HepG2 (cell line): ENCODE data around the gene ERCC2. TPM values are rescaled to one million over a fixed set of nuclear protein-coding genes. Genes with fewer than 3 reads are reported as not detected.

ENCODE experiments used
- ATAC-seq: fragments of 200-7000 bp; cut with Tn5 transposase; 3 replicates; pipeline ENCODE4 v1.9.1; 2020; ENCODE audit warnings: mild to moderate bottlenecking, moderate library complexity
- BruUV-seq: library from RNA; stranded (reverse); fragments of 400-500 nt; replicated peaks from 2 replicates; lab custom pipeline; 2021; lab: Mats Ljungman, UMichigan
- CTCF ChIA-PET: fragments of 300-600 bp; formaldehyde crosslinking; extraction: SDS; loops from one replicate; lab custom pipeline; 2021; ENCODE audit warnings: low total read pairs, inconsistent platforms, low intra/inter-chr PET ratio; lab: Yijun Ruan, JAX
- POLR2A ChIA-PET: fragments of 350-600 bp; sonication (Branson Sonifier 250); formaldehyde crosslinking; loops from one replicate; lab custom pipeline; 2020; ENCODE audit warnings: antibody characterized with exemption, inconsistent platforms; lab: Yijun Ruan, JAX
- DNase-seq: peaks from one replicate; pipeline ENCODE4 v3.0.0-alpha.2; 2015; ENCODE audit warnings: low spot score
- FAIRE-seq: peaks from 3 replicates; lab custom pipeline; 2011; peaks lifted over from hg19 to GRCh38; lab: Jason Lieb, UNC
- H2AFZ ChIP-seq: one replicate; pipeline ENCODE4 v1.6.1; 2011; ENCODE audit warnings: low read length, inconsistent platforms
- H3K27ac ChIP-seq: fragments of 300-600 bp; 3 replicates; pipeline ENCODE4 v1.8.0; 2011; ENCODE audit warnings: mixed run types, mild to moderate bottlenecking, mixed read lengths, low read length, inconsistent platforms; ENCODE audit not compliant: insufficient read depth; ENCODE audit errors: extremely low read length
- H3K27me3 ChIP-seq, 2 experiments: fragments of 200-600 bp in 1 of 2; 2 replicates in 1 of 2; 3 replicates in 1 of 2; pipeline versions ENCODE4 v1.6.0 to v1.8.0; 2011; ENCODE audit warnings: low read length in 2 of 2, mild to moderate bottlenecking in 2 of 2, moderate library complexity in 2 of 2, inconsistent platforms in 1 of 2; ENCODE audit not compliant: insufficient read depth in 2 of 2, control insufficient read depth in 1 of 2
- H3K36me3 ChIP-seq, 2 experiments: fragments of 200-600 bp in 1 of 2; replicated peaks in 1 of 2; 2 replicates in 1 of 2; 3 replicates in 1 of 2; pipeline versions ENCODE4 v1.5.1 to v1.8.0; 2011; ENCODE audit warnings: low read length in 2 of 2, inconsistent platforms in 1 of 2; ENCODE audit not compliant: insufficient read depth in 2 of 2, control insufficient read depth in 1 of 2
- H3K4me1 ChIP-seq: 2 replicates; pipeline ENCODE4 v1.5.1; 2012; ENCODE audit warnings: low read length, inconsistent platforms; ENCODE audit not compliant: insufficient read depth
- H3K4me2 ChIP-seq: 2 replicates; pipeline ENCODE4 v1.6.0; 2011; ENCODE audit warnings: low read depth, low read length, inconsistent platforms
- H3K4me3 ChIP-seq, 3 experiments: fragments of 200-600 bp in 1 of 3; sonication (generic), shearing (Covaris generic) in 1 of 3; replicated peaks in 1 of 3; 2 replicates each; pipeline ENCODE4 v1.5.1; 2011 to 2016; ENCODE audit warnings: low read length in 3 of 3, inconsistent platforms in 2 of 3, low read depth in 2 of 3, mild to moderate bottlenecking in 2 of 3, control low read depth in 1 of 3, mixed read lengths in 1 of 3; ENCODE audit not compliant: insufficient read depth in 1 of 3
- H3K79me2 ChIP-seq: one replicate; pipeline ENCODE4 v1.6.1; 2011; ENCODE audit warnings: low read length, inconsistent platforms; ENCODE audit not compliant: insufficient read depth
- H3K9ac ChIP-seq: 2 replicates; pipeline ENCODE4 v1.6.0; 2011; ENCODE audit warnings: mild to moderate bottlenecking, low read depth, low read length, inconsistent platforms; ENCODE audit not compliant: insufficient read depth
- H3K9me3 ChIP-seq: 2 replicates; pipeline ENCODE4 v1.5.1; 2012; ENCODE audit warnings: mild to moderate bottlenecking, low read length
- H4K20me1 ChIP-seq: 2 replicates; pipeline ENCODE4 v1.6.0; 2011; ENCODE audit warnings: inconsistent platforms, mild to moderate bottlenecking, low read length, moderate library complexity; ENCODE audit not compliant: insufficient read depth
- AFF4 ChIP-seq: sonication (generic); formaldehyde crosslinking; IDR thresholded peaks from 2 replicates; pipeline ENCODE4 v1.4.0; 2020; ENCODE audit warnings: missing genetic modification reagents
- FOXA3 ChIP-seq: IDR thresholded peaks from 2 replicates; pipeline ENCODE4 v1.6.1; 2016; ENCODE audit warnings: missing genetic modification reagents, missing compliant biosample characterization
- NFRKB ChIP-seq: fragments of 450-650 bp; IDR thresholded peaks from 2 replicates; pipeline ENCODE4 v1.6.1; 2017
- POLR2A ChIP-seq, 2 experiments: IDR thresholded peaks; 2 replicates each; pipeline ENCODE4 v1.6.1; 2011; ENCODE audit warnings: low read depth in 2 of 2, low read length in 2 of 2, mild to moderate bottlenecking in 1 of 2, moderate library complexity in 1 of 2; ENCODE audit not compliant: insufficient read depth in 1 of 2
- SMAD3 ChIP-seq: sonication (generic); formaldehyde crosslinking; IDR thresholded peaks from 2 replicates; pipeline ENCODE4 v1.4.0; 2020; ENCODE audit warnings: missing genetic modification reagents
- SMARCC2 ChIP-seq: fragments of 450-650 bp; IDR thresholded peaks from 2 replicates; pipeline ENCODE4 v1.6.1; 2017; ENCODE audit warnings: antibody characterized with exemption, mild to moderate bottlenecking
- SP140L ChIP-seq: sonication (generic); formaldehyde crosslinking; IDR thresholded peaks from 2 replicates; pipeline ENCODE4 v1.4.0; 2020; ENCODE audit warnings: missing genetic modification reagents, borderline replicate concordance
- STAG1 ChIP-seq: sonication (generic); formaldehyde crosslinking; IDR thresholded peaks from 2 replicates; pipeline ENCODE4 v1.4.0; 2020; ENCODE audit warnings: missing genetic modification reagents
- TCF7 ChIP-seq: sonication (generic); IDR thresholded peaks from 2 replicates; pipeline ENCODE4 v1.6.1; 2016; ENCODE audit warnings: antibody characterized with exemption, low read depth
- ZBTB10 ChIP-seq: sonication (generic); formaldehyde crosslinking; IDR thresholded peaks from 2 replicates; pipeline ENCODE4 v1.4.0; 2020; ENCODE audit warnings: missing genetic modification reagents, borderline replicate concordance
- ZNF12 ChIP-seq: sonication (generic); formaldehyde crosslinking; IDR thresholded peaks from 2 replicates; pipeline ENCODE4 v1.5.0; 2020; ENCODE audit warnings: missing genetic modification reagents
- ZNF547 ChIP-seq: sonication (generic); formaldehyde crosslinking; IDR thresholded peaks from 2 replicates; pipeline ENCODE4 v1.5.1; 2020; ENCODE audit warnings: mild to moderate bottlenecking, missing genetic modification reagents
- ZNF574 ChIP-seq: sonication (generic); formaldehyde crosslinking; IDR thresholded peaks from 2 replicates; pipeline ENCODE4 v1.4.0; 2020; ENCODE audit warnings: missing genetic modification reagents
- ZSCAN29 ChIP-seq: sonication (generic); formaldehyde crosslinking; conservative IDR thresholded peaks from 2 replicates; pipeline ENCODE4 v1.4.0; 2020; ENCODE audit warnings: mild to moderate bottlenecking, missing genetic modification reagents
- WGBS: methylation state at CpG from one replicate; pipeline ENCODE4 v1.1.6; 2017; ENCODE audit warnings: low lambda C conversion rate; 5-methylcytosine and 5-hydroxymethylcytosine counted together
- in situ Hi-C: cut with HindIII; loops from 2 replicates; pipeline ENCODE4 v1.10.0; 2017; ENCODE audit warnings: low pct_unique_long_range_greater_than_20kb; ENCODE audit not compliant: extremely low pct_ligation_motif_present
- intact Hi-C: fragments of 100-400 bp; cut with micrococcal nuclease; formaldehyde crosslinking; loops from one replicate; pipeline ENCODE4 v1.10.0; 2022; ENCODE audit not compliant: unreplicated experiment
- polyA plus RNA-seq, 8 experiments: library from polyadenylated mRNA; depleted of rRNA in 3 of 8; stranded (reverse) in 7 of 8; unstranded in 1 of 8; fragments of >200 nt; fragmentation: Illumina TruSeq in 4 of 8; extraction: Trizol in 4 of 8; gene quantifications; 2 replicates each; pipeline versions ENCODE4 v1.2.1 to v1.2.3, GENCODE V29; 2011 to 2016; ENCODE audit warnings: low read depth in 4 of 8, missing spikeins in 1 of 8, mixed read lengths in 1 of 8; ENCODE audit not compliant: insufficient read depth in 1 of 8
- total RNA-seq, 5 experiments: library from RNA; depleted of rRNA; stranded (reverse); fragments of >200 nt; fragmentation: Illumina TruSeq; extraction: Trizol; gene quantifications; 2 replicates each; pipeline ENCODE4 v1.2.3, GENCODE V29; 2016; ENCODE audit warnings: low read depth in 1 of 5

The ERCC2 gene
- total and polyA plus RNA-seq, 2 of the 13 experiments (the other 11 are each of a cell fraction or from before 2014, with no cell fraction given): 25.4 to 49.2 TPM

GRCh38 chr19:45363861-45364459 lies 6.4 kb downstream of the ERCC2 start:
- ATAC-seq: no peak
- POLR2A ChIA-PET: no interaction called here
- TF ChIP-seq ZNF574 (CRISPR knock-in tag) (no peak), SMARCC2 (no peak), NFRKB (no peak), ZSCAN29 (no peak), FOXA3 (CRISPR knock-in tag) (no peak), POLR2A (IDR thresholded peaks at IDR 0.05; ENCODE audit: insufficient read depth in 1 of 2, low read depth in 2 of 2, low read length in 2 of 2) (no peak), SP140L (CRISPR knock-in tag) (no peak), SMAD3 (no peak), ZBTB10 (no peak), TCF7 (no peak), STAG1 (CRISPR knock-in tag) (no peak), ZNF547 (CRISPR knock-in tag) (no peak), AFF4 (no peak), ZNF12 (CRISPR knock-in tag) (no peak)
- TF ChIP-seq, all 625 proteins: peak for 0
- H3K36me3 ChIP-seq: peaks cover 18 to 31% of the 10 kb centered on the region in 2 experiments; a peak in 4 of 5 replicates
- no peak overlapping the region for H3K4me3 ChIP-seq
- no peak overlapping the region for H3K4me2 ChIP-seq
- no peak overlapping the region for H3K9ac ChIP-seq
- peaks cover 10% of the 10 kb centered on the region for H3K4me1 ChIP-seq
- no peaks in the 10 kb centered on the region for H3K9me3 ChIP-seq
- DNase-seq (no peak), FAIRE-seq (no peak)
- in situ Hi-C loops (no loop called here), intact Hi-C loops (no loop called here)
- H4K20me1 ChIP-seq: peaks cover 2% of the 10 kb centered on the region; the same call in 1 of the 2 replicates
- H3K27me3 ChIP-seq: no peaks in the 10 kb centered on the region
- CTCF ChIA-PET: no interaction called here
- peaks cover 3% of the 10 kb centered on the region for H3K79me2 ChIP-seq
- H3K27ac ChIP-seq: no peak overlapping the region
- no TSS peak for BruUV-seq
- 96% methylated on average over 24 of the region's 44 CpGs for WGBS
- H2AFZ ChIP-seq: no peak overlapping the region
